ACHN (cell line): ENCODE data around the gene TDRD5.

Experiments used
- DNase-seq: peaks from one replicate; pipeline ENCODE4 v3.0.0-alpha.2; 2015
- in situ Hi-C: cut with HindIII; loops from 2 replicates; pipeline ENCODE4 v1.10.0; 2017; ENCODE audit warnings: low sequenced_read_pairs, low pct_ligation_motif_present, low pct_unique_long_range_greater_than_20kb

The TDRD5 gene

GRCh38 chr1:179591592-179592580 is at the start of gene TDRD5:
Gene TDRD5 (plus strand): TSS chr1:179591832. CDS start chr1:179592616, 784 bp downstream.
- in situ Hi-C loops, result no loop called here
- no peak for DNase-seq

GRCh38 chr1:179545321-179545720 is 46.3 kb upstream of the TDRD5 start:
- in situ Hi-C loops, result no loop called here
- DNase-seq, result no peak

- in situ Hi-C loops, result no loop called here
- DNase-seq, result no peak
Observed at GRCh38 chr1:179547021-179547535, 44.6 kb upstream of the TDRD5 start.

GRCh38 chr1:179548666-179549367 is 42.8 kb upstream of the TDRD5 start:
- in situ Hi-C loops, result no loop called here
- DNase-seq, result no peak

- DNase-seq, result no peak
- in situ Hi-C loops, result no loop called here
Observed at GRCh38 chr1:179549368-179549700, 42.3 kb upstream of the TDRD5 start.

GRCh38 chr1:179550746-179551682 is 40.6 kb upstream of the TDRD5 start:
- in situ Hi-C loops, result no loop called here
- no peak for DNase-seq

- in situ Hi-C loops, result no loop called here
- DNase-seq, result no peak
Observed at GRCh38 chr1:179554427-179554826, 37.2 kb upstream of the TDRD5 start.

GRCh38 chr1:179558078-179558477 is 33.6 kb upstream of the TDRD5 start:
- no peak for DNase-seq
- in situ Hi-C loops, result no loop called here

- in situ Hi-C loops, result no loop called here
Observed at GRCh38 chr1:179575497-179576314, 15.9 kb upstream of the TDRD5 start, which contains the start of gene NPHS2. Gene NPHS2 (minus strand): TSS chr1:179575948. CDS start chr1:179575864, 84 bp downstream.

GRCh38 chr1:179576509-179576908 is 15.1 kb upstream of the TDRD5 start:
- no peak for DNase-seq
- in situ Hi-C loops, result no loop called here

More at GRCh38 chr1:179575497-179576314, 15.9 kb upstream of the TDRD5 start, which contains the start of gene NPHS2:
- DNase-seq, result no peak

GRCh38 chr1:179583771-179584320 is 7.8 kb upstream of the TDRD5 start:
- in situ Hi-C loops, result no loop called here
- DNase-seq, result no peak

GRCh38 chr1:179586107-179586823 is 5.4 kb upstream of the TDRD5 start:
- DNase-seq, result peak; percentile 76
- in situ Hi-C loops, result no loop called here

- in situ Hi-C loops, result no loop called here
- no peak for DNase-seq
Observed at GRCh38 chr1:179587336-179587735, 4.3 kb upstream of the TDRD5 start.

- DNase-seq, result peak; percentile 7
- in situ Hi-C loops, result no loop called here
Observed at GRCh38 chr1:179588425-179589024, 3.1 kb upstream of the TDRD5 start.

GRCh38 chr1:179589509-179589908 is 2.1 kb upstream of the TDRD5 start:
- in situ Hi-C loops, result no loop called here
- DNase-seq, result peak; percentile 50

GRCh38 chr1:179590671-179591070 is 961 bp upstream of the TDRD5 start:
- in situ Hi-C loops, result no loop called here
- DNase-seq, result no peak
